ENCODE results near the gene FNDC1. TPM values are rescaled to one million over a fixed set of nuclear protein-coding genes. Genes with fewer than 3 reads are reported as not detected.
"Not testable (repeated sequence)": the region's sequence is repeated elsewhere in the genome, so short reads cannot be mapped to it uniquely, and the experiment has no call there.

Gene FNDC1
- total RNA-seq (2014; rRNA removed; shearing (Covaris generic); ENCODE audit: low replicate concordance): not detected in 2 replicates

DNA sequence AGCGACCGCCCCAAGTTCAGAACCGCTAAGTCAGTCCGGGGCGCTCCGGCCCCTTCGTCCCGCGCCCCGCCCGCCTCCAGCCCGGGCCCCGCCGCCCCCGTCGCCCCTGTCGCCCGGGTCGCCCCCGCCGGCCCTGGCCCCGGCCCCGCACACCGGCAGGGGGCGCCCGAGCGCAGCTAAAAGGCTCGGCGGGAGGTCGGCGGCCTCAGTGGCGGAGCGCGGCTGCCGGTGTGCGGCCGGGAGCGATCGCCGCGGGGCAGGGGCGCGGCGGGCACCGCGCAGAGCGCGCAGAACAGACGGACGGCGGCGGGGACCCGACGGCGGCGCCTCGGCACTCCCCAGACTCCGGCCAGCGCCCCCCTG, at the start of gene FNDC1:
Gene FNDC1, plus strand, starts transcription at position 208 of the 363 bp plus-strand sequence. CDS start 197 bp downstream, outside the sequence.
- DNase-seq (ENCODE audit: low read depth): no peak
- in situ Hi-C loops (cut with HindIII; ENCODE audit: low pct_unique_long_range_greater_than_20kb, low sequenced_read_pairs): no loop called here

DNA sequence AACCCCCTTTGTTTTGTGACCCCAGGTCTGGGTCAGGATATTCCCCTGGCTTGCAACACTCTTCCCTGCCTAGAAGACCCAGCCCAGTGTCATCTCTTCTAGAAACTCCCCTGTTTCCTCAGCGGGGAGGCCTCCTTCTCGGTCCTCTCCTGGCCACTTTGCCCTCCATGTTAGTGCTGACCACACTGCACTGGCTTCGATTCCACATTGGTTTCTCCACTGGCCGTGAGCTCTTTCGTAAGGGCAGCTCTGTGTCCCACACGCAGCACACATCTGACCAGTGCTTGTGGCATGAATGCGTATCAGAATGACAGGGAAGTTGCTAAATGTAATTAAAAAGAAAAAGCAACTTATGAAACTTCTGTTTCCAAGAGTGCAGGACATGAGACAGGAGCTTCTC, 49.4 kb upstream of the FNDC1 start:
- in situ Hi-C loops (cut with HindIII; ENCODE audit: low pct_unique_long_range_greater_than_20kb, low sequenced_read_pairs): no loop called here
- DNase-seq (ENCODE audit: low read depth): no peak

DNA sequence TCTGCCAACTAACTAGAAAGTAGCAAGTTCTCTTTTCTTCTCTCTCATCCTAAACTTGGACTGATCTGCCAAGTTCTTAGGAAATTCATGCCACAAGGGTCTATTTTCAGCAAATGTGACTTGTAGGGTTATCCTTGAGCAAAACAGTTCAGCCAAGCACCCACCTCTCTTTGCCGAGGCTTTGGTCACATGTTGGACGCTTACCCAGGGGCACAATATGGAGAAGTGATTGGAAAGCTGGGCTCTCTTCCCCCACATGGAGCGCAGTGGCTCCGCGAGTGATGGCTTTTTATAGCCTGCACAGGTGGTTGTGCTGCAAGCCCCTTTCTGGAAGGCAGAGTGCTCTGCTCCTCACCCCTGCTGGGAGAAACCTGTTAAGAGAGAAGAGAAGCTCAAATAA, 47.7 kb upstream of the FNDC1 start:
- no peak for DNase-seq (ENCODE audit: low read depth)
- in situ Hi-C loops (cut with HindIII; ENCODE audit: low pct_unique_long_range_greater_than_20kb, low sequenced_read_pairs): no loop called here

DNA sequence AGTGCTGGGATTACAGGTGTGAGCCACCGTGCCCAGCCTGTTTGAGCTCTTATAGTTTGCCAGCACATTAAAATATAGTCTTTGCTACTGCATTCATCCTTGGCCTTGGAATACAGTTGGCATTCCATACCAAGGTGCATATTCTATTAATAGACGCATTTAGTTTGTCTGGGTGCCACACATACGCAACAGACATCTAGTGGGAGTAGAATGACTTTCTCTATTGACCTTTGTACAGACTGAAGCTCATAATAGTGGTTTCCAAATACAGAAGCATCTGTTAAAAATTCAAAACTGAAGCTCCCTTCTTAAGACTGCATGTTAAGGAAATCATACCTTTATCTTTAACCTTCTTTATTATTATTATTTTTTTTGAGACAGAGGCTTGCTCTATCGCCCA, 46.7 kb upstream of the FNDC1 start:
- in situ Hi-C loops (cut with HindIII; ENCODE audit: low pct_unique_long_range_greater_than_20kb, low sequenced_read_pairs): no loop called here
- no peak for DNase-seq (ENCODE audit: low read depth)

DNA sequence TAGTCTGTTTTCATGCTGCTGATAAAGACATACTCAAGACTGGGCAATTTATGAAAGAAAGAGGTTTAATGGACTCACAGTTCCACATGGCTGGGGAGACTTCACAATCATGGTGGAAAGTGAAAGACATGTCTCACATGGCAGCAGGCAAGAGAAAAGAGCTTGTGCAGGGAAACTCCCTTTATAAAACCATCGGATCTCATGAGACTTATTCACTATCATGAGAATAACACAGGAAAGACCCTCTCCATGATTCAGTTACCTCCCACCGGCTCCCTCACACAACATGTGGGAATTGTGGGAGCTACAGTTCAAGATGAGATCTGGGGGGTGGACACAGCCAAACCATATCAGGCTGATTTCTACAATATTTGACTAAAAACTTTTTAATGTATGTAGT, 45.4 kb upstream of the FNDC1 start:
- in situ Hi-C loops (cut with HindIII; ENCODE audit: low pct_unique_long_range_greater_than_20kb, low sequenced_read_pairs); DNase-seq (ENCODE audit: low read depth): not testable (repeated sequence)

DNA sequence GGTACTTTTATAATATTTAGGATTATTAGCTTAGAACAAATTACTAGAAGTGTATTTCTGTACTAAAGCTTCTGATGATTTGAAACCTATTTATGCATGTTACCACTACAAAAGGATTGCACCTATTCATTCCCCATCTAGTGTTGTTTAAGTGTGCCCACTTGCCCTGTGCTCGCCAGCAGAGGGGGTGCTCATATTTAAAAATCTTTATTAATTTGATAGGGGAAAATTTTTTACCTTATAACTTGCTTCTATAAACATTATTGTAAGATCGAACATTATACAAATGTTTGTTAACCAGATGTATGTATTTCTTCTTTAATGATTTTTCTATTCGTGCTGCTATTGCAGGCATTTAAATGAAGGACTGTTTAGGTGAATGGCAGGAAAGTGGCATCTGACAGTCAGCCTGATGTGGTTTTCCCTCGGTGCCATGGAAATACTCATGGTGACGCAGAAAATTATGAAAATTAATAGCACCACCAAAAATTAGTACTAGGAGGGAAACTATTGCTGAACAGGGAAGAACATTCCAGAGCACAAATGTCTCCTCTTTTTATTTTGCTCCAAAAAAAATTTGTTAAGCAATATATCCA, 44.1 kb upstream of the FNDC1 start:
- no peak for DNase-seq (ENCODE audit: low read depth)
- in situ Hi-C loops (cut with HindIII; ENCODE audit: low pct_unique_long_range_greater_than_20kb, low sequenced_read_pairs): no loop called here

DNA sequence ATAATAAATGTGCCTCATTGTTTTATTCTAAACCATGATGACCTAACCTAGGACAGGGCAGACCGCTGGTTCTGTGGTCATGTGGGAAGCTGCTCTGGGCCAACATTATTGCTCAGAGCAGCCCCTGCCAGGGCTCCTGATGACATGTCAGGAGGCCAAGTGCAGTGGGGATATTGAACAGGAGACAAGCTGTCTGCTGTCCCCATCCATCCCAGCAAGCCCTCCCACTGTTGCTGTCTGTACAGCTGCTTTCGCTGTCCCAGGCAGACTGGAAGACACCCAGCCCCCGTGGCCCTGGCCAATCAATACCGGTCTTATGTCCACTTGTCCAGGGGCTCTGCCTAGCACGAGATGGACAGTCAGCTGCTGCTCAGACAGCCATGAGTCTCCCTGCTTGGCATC, 43.2 kb upstream of the FNDC1 start:
- DNase-seq (ENCODE audit: low read depth): no peak
- in situ Hi-C loops (cut with HindIII; ENCODE audit: low pct_unique_long_range_greater_than_20kb, low sequenced_read_pairs): no loop called here

DNA sequence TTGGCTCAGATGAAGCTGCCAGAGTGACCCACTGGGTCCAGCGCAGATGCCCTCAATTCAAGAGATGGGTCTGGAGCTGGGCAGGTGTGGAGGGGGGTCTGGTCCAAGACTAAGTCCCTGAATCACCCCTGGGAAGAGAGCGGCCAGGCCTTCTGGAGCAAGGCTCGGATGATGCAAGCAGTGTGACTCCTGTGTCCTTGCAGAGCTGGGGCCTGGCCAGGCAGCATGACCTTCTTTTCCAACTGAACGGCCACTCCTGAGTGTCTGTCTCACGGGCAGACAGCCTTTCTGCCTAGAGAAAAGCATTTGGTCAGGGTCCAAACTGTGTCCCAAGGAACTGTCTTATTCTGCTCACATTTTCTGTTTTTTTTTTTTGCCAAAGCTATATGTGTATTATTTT, 42.6 kb upstream of the FNDC1 start:
- in situ Hi-C loops (cut with HindIII; ENCODE audit: low pct_unique_long_range_greater_than_20kb, low sequenced_read_pairs): no loop called here
- DNase-seq (ENCODE audit: low read depth): no peak

DNA sequence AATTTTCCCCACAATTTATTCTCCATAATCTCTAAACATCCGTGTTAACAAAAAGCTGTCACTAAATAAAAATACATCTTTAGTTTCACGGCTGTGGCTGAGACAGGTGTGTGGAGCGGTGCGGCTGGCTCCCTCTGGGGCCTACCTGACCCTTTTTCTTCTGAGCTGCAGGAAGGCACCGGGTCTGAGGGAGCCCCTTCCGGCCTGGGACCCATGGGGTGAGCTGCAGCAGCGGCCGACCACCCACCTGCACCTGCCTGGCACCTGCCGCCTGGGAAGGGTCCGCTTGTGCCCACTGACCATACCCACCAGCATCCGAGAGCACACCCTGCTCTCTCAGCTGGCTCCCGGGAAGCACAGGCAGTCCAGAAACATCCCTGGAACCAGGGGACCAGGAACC, 41.5 kb upstream of the FNDC1 start:
- no peak for DNase-seq (ENCODE audit: low read depth)
- in situ Hi-C loops (cut with HindIII; ENCODE audit: low pct_unique_long_range_greater_than_20kb, low sequenced_read_pairs): no loop called here

DNA sequence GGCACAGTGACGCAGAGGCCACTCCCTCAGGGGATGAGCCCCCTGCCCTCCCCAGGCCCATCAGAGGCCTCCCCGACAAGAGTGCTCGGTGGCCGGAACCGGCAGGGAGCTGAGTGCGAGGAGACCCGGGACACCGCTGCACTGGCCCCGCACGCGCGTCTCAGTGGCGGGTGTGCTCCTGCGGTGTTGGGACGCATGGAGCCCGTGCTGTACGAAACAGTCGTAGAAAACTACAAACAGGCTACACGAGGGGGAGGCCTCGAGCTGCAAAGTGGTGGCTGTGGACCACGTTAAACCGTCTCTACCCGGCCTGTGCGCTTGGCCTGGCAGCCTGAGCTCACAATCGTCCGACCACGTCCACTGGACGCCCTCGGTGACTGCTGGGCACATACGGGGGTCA, 40.2 kb upstream of the FNDC1 start:
- no peak for DNase-seq (ENCODE audit: low read depth)
- in situ Hi-C loops (cut with HindIII; ENCODE audit: low pct_unique_long_range_greater_than_20kb, low sequenced_read_pairs): no loop called here

DNA sequence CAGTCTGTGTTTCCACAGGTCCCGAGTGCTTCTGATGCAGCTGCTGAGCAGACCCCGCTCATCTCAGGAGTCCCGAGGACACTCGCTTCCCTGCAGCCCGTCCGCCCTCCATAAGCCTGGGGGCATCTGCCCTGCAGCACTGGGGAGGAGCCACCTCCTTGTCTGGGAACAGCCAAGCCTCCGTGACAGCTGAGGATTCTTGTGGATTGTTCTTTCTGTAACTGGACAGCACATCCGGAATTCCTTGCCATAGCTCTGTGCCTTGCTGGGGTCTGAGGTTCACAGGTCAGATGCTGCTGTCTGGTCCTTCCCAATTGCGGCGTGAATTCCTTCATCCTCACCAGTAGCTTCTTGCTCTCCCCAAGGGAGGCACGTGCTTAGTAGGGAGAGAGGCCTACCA, 38.4 kb upstream of the FNDC1 start:
- no peak for DNase-seq (ENCODE audit: low read depth)
- in situ Hi-C loops (cut with HindIII; ENCODE audit: low pct_unique_long_range_greater_than_20kb, low sequenced_read_pairs): no loop called here

DNA sequence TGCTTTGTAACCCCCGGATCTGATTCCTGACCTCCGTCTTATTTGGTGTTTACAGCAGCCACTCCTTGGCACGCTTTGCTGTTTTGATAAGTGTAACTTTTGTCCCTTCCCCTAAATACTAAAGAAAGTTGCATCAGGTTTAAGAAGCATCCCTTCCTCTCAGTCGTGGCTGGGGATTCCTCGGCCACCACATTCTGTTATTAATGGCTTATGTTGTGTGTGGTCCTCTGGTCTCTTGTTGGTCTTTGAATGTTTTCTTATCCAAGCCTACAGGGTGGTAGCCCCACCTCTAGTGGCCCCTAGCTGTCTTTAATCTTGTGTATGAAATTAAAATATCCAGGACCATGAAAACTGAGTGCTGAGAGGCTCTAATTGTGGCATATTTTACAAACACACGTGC, 37.5 kb upstream of the FNDC1 start:
- in situ Hi-C loops (cut with HindIII; ENCODE audit: low pct_unique_long_range_greater_than_20kb, low sequenced_read_pairs): no loop called here
- no peak for DNase-seq (ENCODE audit: low read depth)

DNA sequence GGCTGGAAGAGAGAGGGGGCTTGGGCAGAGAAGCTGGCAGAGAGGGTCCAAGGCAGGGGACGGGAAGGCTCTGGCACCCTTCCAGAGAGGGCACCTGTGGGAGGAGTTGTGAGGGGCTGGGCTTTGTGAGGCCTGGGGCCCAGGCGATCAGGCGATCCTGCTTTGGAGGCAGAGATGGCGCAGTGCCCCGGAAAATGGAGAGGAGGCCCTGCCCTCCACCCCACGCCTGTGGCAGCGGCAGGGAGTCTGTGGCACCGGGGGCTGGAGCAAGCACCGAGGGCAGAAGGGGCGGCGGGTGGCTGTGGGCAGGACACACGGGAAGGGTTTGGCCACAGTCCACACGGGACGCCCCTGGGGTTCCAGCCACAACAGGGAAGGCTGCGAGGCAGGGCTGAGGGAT, 36.5 kb upstream of the FNDC1 start:
- DNase-seq (ENCODE audit: low read depth): no peak
- in situ Hi-C loops (cut with HindIII; ENCODE audit: low pct_unique_long_range_greater_than_20kb, low sequenced_read_pairs): no loop called here

DNA sequence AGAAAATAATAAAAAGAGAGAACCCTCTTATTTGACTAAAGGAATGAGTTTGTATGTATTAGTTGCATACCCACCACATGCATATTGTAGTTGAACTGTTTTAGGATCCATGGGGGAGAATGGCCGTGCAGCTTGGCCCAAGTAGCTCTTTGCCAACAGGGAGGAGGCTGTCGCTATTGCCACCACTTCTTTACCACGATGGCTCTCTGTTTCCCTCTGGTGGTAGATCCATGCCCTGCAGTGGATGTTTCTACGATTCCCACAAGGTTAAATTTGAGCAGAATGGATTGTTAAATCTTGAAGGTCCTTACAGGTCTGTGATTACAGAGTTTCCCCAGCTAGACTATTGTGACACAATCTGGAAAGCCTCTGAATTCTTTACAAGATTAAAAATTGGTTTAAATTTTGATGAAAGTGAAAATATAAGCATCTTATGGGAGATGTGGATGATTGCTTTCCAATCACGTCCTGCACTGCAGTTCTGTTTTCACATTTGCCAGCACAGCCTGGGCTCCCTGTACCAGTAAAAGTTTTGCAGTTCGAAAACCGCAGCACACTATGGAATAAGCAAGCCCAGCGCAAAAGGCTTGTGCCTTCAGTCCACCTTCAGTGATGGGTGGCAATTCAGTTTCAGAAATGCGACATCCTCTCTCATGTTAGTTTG, 34.4 kb upstream of the FNDC1 start:
- peak; percentile 14 for DNase-seq (ENCODE audit: low read depth)
- in situ Hi-C loops (cut with HindIII; ENCODE audit: low pct_unique_long_range_greater_than_20kb, low sequenced_read_pairs): no loop called here

DNA sequence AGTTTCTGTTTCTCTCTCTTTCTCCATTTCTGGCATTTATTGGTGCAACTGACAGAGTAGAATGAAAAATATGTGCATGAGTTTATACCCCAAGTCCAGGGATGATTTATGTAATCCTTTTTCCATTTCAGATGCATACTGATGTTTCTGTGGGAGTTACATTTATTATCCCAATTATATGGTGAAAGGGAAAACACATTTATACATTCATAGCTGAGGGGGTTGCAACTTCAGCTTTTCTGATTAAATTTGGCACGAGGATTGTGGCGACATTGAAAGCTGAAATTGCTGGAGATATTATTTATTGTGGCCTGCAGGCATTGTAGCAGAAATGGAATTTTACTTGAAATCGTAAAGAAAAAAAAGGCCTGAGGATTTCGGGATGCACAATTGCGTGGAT, 31.5 kb upstream of the FNDC1 start:
- no peak for DNase-seq (ENCODE audit: low read depth)
- in situ Hi-C loops (cut with HindIII; ENCODE audit: low pct_unique_long_range_greater_than_20kb, low sequenced_read_pairs): no loop called here

DNA sequence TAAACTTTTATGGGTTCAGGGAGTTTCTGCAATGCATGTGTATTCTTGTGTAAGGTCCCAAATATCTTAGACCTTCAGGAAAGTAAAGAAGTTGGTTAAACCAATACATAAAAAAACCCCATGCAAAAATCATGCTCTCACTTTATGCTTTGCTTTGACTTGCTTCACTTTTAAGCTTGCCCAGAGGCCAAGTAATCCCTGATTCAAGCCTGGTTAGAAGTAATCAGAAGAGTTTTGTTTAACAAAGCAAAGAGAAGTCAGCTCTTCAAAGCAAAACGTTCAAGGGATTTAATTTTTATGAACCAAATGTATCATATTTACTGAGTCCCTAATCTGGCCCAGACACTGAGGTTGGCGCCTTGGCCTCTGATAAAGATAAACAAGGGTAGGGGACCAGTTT, 26.7 kb upstream of the FNDC1 start:
- no peak for DNase-seq (ENCODE audit: low read depth)
- in situ Hi-C loops (cut with HindIII; ENCODE audit: low pct_unique_long_range_greater_than_20kb, low sequenced_read_pairs): no loop called here

DNA sequence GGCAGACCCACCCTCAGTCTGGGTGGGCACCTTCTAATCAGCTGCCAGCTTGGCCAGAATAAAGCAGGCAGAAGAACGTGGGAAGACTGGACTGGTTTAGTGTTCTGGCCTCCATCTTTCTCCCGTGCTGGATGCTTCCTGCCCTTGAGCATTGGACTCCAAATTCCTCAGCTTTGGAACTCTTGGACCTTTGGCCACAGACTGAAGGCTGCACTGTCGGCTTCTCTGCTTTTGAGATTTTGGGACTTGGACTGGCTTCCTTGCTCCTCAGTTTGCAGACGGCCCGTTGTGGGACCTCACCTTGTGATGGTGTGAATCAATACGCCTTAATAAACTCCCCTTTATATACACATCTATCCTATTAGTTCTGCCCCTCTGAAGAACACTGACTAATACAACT, 20.6 kb upstream of the FNDC1 start:
- in situ Hi-C loops (cut with HindIII; ENCODE audit: low pct_unique_long_range_greater_than_20kb, low sequenced_read_pairs): no loop called here
- no peak for DNase-seq (ENCODE audit: low read depth)

DNA sequence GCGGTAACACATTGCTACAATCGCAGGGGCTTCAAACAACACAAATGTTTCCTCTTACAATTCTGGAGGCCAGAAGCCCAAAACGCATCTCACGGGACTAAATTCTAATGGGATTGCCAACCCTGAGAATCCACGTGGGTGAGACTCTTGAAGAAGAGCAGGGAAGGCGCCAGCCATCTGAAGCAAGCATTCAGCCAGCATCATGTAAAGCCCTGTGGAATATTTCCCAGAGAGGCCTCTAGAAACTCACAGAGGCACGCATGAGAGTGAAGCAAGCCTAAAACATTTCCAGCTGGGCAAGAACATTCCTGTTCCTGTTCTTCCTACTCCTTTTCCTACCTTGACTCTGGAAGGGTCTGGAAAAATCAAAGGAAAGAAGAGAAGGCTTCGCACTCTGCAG, 19.6 kb upstream of the FNDC1 start:
- DNase-seq (ENCODE audit: low read depth): no peak
- in situ Hi-C loops (cut with HindIII; ENCODE audit: low pct_unique_long_range_greater_than_20kb, low sequenced_read_pairs): no loop called here

DNA sequence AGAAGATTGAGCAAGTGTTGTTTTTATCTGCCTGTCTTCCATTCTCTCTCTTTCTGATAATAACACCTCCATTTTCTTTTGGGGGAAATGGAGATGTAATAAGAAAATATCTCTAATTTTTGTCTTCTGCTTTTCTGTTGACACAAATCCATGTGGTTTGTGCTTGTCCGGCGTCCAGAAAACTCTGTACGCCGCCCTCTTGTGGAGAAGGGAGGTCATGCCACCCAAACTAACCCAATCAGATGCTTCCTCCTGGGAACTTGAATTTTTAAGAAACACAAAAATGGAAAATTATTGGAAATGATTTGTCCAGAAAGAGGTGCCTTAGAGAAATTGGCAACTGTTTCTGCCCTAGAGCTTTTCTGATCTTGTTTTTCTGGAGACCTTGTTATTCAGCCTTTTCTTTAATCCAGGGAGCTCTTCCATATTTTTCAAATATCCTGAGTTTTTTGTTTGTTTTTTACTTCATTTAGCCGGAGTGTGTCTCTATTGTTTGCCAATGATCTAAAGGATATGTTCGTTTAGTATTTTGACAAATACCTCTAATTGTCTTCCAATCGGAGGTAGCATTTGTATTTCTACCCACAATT, 17.8 kb upstream of the FNDC1 start:
- in situ Hi-C loops (cut with HindIII; ENCODE audit: low pct_unique_long_range_greater_than_20kb, low sequenced_read_pairs): no loop called here

DNA sequence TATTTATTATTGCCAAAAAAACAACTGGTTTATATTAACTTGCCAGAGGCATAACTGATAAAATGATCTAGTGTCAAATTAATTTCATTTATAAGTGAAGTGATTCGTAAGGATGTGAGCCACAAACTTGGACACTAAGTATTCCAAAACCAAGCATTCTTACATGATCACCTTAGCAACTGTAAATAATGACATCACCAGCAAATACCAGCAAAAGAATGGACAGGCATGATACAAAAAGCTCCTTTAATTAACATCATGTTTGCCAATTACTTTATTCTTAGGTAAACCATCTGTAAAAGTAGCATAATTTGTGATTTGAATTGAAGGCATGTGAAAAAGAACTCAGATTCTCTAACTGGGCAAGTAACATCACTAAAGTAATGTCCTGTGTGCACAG, 17.2 kb upstream of the FNDC1 start:
- in situ Hi-C loops (cut with HindIII; ENCODE audit: low pct_unique_long_range_greater_than_20kb, low sequenced_read_pairs): no loop called here
- no peak for DNase-seq (ENCODE audit: low read depth)

More for the DNA sequence above, 17.8 kb upstream of the FNDC1 start:
- peak; percentile 18 for DNase-seq (ENCODE audit: low read depth)

Data from Caki2 (cell line).